Measurements from ENCODE around the gene OR4D6. TPM values are rescaled to one million over a fixed set of nuclear protein-coding genes. Genes with fewer than 3 reads are reported as not detected.
A peak's percentile ranks its signal among the peaks of the same experiment; 100 is the strongest.
"Not testable (repeated sequence)": the region's sequence is repeated elsewhere in the genome, so short reads cannot be mapped to it uniquely, and the experiment has no call there.

The OR4D6 gene
- total and polyA plus RNA-seq, 9 donors, result not detected

DNA sequence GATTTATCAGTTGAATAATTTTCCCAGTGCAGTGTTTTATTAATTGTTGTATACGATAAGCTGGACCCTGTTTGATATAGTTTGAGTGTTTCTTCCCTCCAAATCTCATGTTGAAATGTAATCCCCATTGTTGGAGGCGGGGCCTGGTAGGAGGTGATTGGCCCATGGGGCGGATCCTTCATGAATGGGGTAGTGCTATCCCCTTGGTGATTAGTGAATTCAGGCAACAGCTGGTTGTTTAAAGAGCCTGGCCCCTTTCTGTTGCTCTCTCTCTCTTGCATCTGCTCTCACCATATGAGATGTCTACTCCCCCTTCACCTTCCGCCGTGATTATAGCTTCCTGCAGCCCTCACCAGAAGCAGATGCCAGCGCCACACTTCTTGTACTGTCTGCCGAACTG lies 19.0 kb upstream of the OR4D6 start:
- no peaks in the 10 kb centered on the region for H3K27me3 ChIP-seq
- no peak for DNase-seq
- TF ChIP-seq, protein P1, sequence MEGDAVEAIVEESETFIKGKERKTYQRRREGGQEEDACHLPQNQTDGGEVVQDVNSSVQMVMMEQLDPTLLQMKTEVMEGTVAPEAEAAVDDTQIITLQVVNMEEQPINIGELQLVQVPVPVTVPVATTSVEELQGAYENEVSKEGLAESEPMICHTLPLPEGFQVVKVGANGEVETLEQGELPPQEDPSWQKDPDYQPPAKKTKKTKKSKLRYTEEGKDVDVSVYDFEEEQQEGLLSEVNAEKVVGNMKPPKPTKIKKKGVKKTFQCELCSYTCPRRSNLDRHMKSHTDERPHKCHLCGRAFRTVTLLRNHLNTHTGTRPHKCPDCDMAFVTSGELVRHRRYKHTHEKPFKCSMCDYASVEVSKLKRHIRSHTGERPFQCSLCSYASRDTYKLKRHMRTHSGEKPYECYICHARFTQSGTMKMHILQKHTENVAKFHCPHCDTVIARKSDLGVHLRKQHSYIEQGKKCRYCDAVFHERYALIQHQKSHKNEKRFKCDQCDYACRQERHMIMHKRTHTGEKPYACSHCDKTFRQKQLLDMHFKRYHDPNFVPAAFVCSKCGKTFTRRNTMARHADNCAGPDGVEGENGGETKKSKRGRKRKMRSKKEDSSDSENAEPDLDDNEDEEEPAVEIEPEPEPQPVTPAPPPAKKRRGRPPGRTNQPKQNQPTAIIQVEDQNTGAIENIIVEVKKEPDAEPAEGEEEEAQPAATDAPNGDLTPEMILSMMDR (IDR thresholded peaks at IDR 0.05), result no peak
- no peak for TF ChIP-seq EP300 (IDR thresholded peaks at IDR 0.05)
- no peak for TF ChIP-seq POLR2A (IDR thresholded peaks at IDR 0.05)
- 70 to 75% (median 72%) methylated on average over 7 of the region's 7 CpGs for WGBS, 3 donors
- H3K9me3 ChIP-seq, result no peaks in the 10 kb centered on the region
- no peak overlapping the region for H3K27ac ChIP-seq
- intact Hi-C loops (cut with DNase I), result no loop called here
- H3K36me3 ChIP-seq, result no peaks in the 10 kb centered on the region
- no peak overlapping the region for H3K4me3 ChIP-seq
- no peaks in the 10 kb centered on the region for H3K4me1 ChIP-seq (ENCODE audit: insufficient read depth)

DNA sequence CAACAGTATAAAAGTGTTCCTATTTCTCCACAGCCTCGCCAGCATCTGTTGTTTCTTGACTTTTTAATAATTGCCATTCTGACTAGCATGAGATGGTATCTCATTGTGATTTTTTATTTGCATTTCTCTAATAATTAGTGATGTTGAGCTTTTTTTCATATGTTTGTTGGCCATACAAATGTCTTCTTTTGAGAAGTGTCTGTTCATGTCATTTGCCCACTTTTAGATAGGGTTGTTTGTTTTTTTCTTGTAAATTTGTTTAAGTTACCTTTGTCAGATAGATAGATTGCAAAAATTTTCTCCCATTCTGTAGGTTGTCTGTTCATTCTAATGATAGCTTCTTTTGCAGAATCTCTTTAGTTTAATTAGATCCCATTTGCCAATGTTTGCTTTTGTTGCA lies 11.1 kb upstream of the OR4D6 start:
- H3K4me1 ChIP-seq (ENCODE audit: insufficient read depth); H3K36me3 ChIP-seq; H3K27me3 ChIP-seq; H3K9me3 ChIP-seq; intact Hi-C loops (cut with DNase I); H3K27ac ChIP-seq; H3K4me3 ChIP-seq; DNase-seq: not testable (repeated sequence)
- WGBS, 3 donors, result 71 to 80% (median 79%) methylated on average over 1 of the region's 1 CpG

DNA sequence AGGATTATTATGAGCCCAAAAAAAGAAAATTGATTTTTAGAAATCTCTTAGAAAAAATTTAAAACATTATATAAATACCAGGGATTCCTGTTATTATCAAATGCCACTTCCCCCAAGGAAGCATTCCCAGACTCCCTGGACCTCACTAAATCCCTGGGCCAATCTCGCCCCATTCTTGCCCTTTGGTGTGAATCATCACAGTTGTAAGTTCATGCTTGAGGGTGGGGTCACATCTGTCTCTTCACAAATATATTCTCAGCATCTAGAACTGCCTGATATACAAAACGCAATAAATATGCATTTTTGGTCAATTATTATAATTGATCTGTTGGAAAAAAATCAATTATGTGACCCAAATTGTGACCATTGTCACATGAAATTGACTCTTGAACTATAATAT lies 8.3 kb upstream of the OR4D6 start:
- 65 to 79% (median 69%) methylated on average over 2 of the region's 2 CpGs for WGBS, 3 donors
- intact Hi-C loops (cut with DNase I), result no loop called here

DNA sequence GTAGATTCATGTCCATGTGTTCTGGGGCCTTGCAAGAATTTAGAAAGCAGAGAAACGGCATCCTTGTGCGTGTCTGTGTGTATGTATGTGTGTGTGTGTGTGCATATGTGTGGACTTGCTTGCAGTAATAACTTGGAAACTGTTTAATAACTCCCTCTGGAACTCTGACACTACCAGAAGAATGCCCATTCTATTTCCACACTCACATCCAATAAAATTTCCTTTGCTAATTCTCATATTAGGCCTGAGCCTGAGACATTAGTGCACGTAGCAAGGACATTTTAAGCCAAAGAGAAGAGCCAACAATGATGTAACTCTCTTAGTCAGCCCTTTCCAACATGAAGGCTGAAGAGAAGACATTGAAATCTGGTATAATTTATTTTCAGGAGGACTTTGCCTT lies 3.2 kb downstream of the OR4D6 start:
- no peak for DNase-seq
- no peak overlapping the region for H3K27ac ChIP-seq
- WGBS, 3 donors, result 77 to 84% (median 79%) methylated on average over 3 of the region's 3 CpGs
- no peaks in the 10 kb centered on the region for H3K27me3 ChIP-seq
- no peak overlapping the region for H3K4me3 ChIP-seq
- H3K9me3 ChIP-seq, result no peaks in the 10 kb centered on the region
- no peaks in the 10 kb centered on the region for H3K36me3 ChIP-seq
- TF ChIP-seq POLR2A (IDR thresholded peaks at IDR 0.05), result no peak
- intact Hi-C loops (cut with DNase I), result no loop called here
- peaks cover 2% of the 10 kb centered on the region for H3K4me1 ChIP-seq (ENCODE audit: insufficient read depth)

More for the DNA sequence above, 8.3 kb upstream of the OR4D6 start:
- TF ChIP-seq POLR2A (IDR thresholded peaks at IDR 0.05), result no peak
- TF ChIP-seq, protein P1 (IDR thresholded peaks at IDR 0.05), result no peak
- TF ChIP-seq EP300 (IDR thresholded peaks at IDR 0.05), result no peak
- no peaks in the 10 kb centered on the region for H3K4me1 ChIP-seq (ENCODE audit: insufficient read depth)
- no peaks in the 10 kb centered on the region for H3K9me3 ChIP-seq
- H3K4me3 ChIP-seq, result no peak overlapping the region
- H3K27ac ChIP-seq, result no peak overlapping the region
- H3K27me3 ChIP-seq, result no peaks in the 10 kb centered on the region
- no peaks in the 10 kb centered on the region for H3K36me3 ChIP-seq
- DNase-seq, result no peak

DNA sequence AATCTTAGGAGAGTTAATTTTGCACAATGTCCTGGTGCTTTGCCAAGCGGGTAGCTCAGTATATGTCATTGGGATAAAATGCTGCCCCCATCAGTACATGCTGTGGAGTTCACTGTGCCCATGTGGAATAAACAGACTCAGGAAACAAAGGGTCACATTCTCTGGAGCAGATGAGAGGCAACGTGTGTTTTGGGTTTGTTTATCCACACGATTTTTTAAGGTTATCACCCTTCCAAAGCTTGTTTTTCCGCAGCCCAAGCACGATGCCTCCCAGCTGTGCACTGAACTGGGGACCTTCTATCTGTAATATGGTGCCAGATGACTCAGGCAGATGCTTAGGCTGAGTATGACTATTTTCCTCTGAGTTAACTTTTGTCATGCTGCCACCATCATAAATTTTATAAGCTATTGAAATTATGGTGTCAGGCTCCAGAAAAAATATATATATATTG lies 6.5 kb downstream of the OR4D6 start:
- Histone ChIP-seq H3K36me3 (no peaks in the 10 kb centered on the region), H3K9me3 (no peaks in the 10 kb centered on the region), H3K27ac (no peak overlapping the region), H3K4me1 (ENCODE audit: insufficient read depth) (peaks cover 2% of the 10 kb centered on the region), H3K4me3 (no peak overlapping the region), H3K27me3 (no peaks in the 10 kb centered on the region)
- peak in 4 of 5 donors; percentile 31 to 58 (median 45) for DNase-seq
- intact Hi-C loops (cut with DNase I), result no loop called here
- TF ChIP-seq EP300 (IDR thresholded peaks at IDR 0.05) (no peak), POLR2A (IDR thresholded peaks at IDR 0.05) (no peak)
- TF ChIP-seq, protein P1 (IDR thresholded peaks at IDR 0.05), result no peak
- WGBS, 3 donors, result 15 to 19% (median 15%) methylated on average over 5 of the region's 5 CpGs

DNA sequence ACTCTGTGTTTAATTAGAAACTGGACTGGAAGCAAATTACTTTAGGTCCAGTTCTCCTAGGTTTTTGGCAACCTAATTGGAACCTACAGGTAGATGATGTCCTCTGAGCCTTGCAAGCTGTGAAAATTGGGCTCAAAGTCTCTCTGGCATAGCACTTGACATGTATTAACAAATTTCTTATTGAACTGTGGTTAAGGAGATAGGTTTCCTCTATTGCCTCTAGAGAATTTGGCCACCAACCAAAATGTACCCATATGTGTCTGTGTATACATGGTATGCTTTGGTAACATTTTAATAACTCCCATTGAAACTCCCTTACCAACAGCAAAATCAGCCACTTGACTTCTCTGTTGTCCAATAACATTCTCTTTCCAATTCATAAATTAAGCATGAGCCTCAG lies 16.3 kb downstream of the OR4D6 start, which contains the start of gene OR4D10:
Gene OR4D10, plus strand, starts transcription at position 301 of the 400 bp plus-strand sequence. CDS start 4,115 bp downstream, outside the sequence.
- Histone ChIP-seq H3K27me3 (no peaks in the 10 kb centered on the region), H3K36me3 (no peaks in the 10 kb centered on the region), H3K27ac (no peak within 1 kb of the TSS), H3K4me1 (ENCODE audit: insufficient read depth) (no peaks in the 10 kb centered on the region), H3K9me3 (no peaks in the 10 kb centered on the region), H3K4me3 (no peak within 1 kb of the TSS)
- DNase-seq, result no peak
- TF ChIP-seq, protein P1 (IDR thresholded peaks at IDR 0.05), result no peak
- TF ChIP-seq EP300 (IDR thresholded peaks at IDR 0.05) (no peak), POLR2A (IDR thresholded peaks at IDR 0.05) (no peak)
- intact Hi-C loops (cut with DNase I), result no loop called here
